Cardiac muscle cell (in vitro differentiated cells and primary cell): Measurements from ENCODE around the gene MUSK. TPM values are rescaled to one million over a fixed set of nuclear protein-coding genes. Genes with fewer than 3 reads are reported as not detected.
A peak's percentile ranks its signal among the peaks of the same experiment; 100 is the strongest.

Experiments used
- DNase-seq, 2 donors: peaks; one replicate each; pipeline versions ENCODE4 v3.0.0 to v3.0.0-alpha.2; 2010 to 2017; ENCODE audit warnings: low read depth in 1 of 2, low spot score in 1 of 2
- H3K27ac ChIP-seq: fragments of 200-600 bp; sonication (generic); 2 replicates; pipeline ENCODE4 v1.5.1; 2016
- H3K27me3 ChIP-seq: fragments of 200-600 bp; sonication (generic); 2 replicates; pipeline ENCODE4 v1.6.0; 2016; ENCODE audit warnings: control low read depth
- H3K36me3 ChIP-seq: fragments of 200-600 bp; sonication (generic); 2 replicates; pipeline ENCODE4 v1.5.1; 2016; ENCODE audit warnings: control low read depth
- H3K4me1 ChIP-seq: fragments of 200-600 bp; sonication (generic); 2 replicates; pipeline ENCODE4 v1.8.1; 2017; ENCODE audit warnings: low read depth, mild to moderate bottlenecking, mixed run types
- H3K4me3 ChIP-seq: fragments of 200-600 bp; sonication (generic); 2 replicates; pipeline ENCODE4 v1.5.1; 2016; ENCODE audit warnings: mild to moderate bottlenecking
- H3K9me3 ChIP-seq: fragments of 200-600 bp; sonication (generic); 2 replicates; pipeline ENCODE4 v1.5.1; 2017; ENCODE audit warnings: low read depth, mild to moderate bottlenecking, control low read depth
- CTCF ChIP-seq: IDR thresholded peaks from 2 replicates; pipeline ENCODE4 v1.5.1; 2012; ENCODE audit warnings: low read depth, mild to moderate bottlenecking, low read length
- polyA plus RNA-seq: library from polyadenylated mRNA; unstranded; fragments of >200 nt; fragmentation: Nextera tagmentation; extraction: Ambion mirVana; gene quantifications from 2 replicates; pipeline ENCODE4 v1.2.1, GENCODE V29; 2016
- total RNA-seq: library from RNA; depleted of rRNA; stranded (reverse); fragments of >200 nt; gene quantifications from 2 replicates; pipeline ENCODE4 v1.2.3, GENCODE V29; 2016

The MUSK gene
- total and polyA plus RNA-seq, 2 experiments from 2014 or later, result not detected

GRCh38 chr9:110767559-110768063 is 99.0 kb downstream of the MUSK start:
- DNase-seq, result peak in 1 of 2 donors; percentile 97

GRCh38 chr9:110768886-110769285 is 100.3 kb downstream of the MUSK start:
- TF ChIP-seq CTCF, result no peak
- Histone ChIP-seq H3K4me1 (peaks cover 5% of the 10 kb centered on the region), H3K36me3 (no peaks in the 10 kb centered on the region), H3K9me3 (no peaks in the 10 kb centered on the region), H3K27ac (no peak overlapping the region), H3K27me3 (no peaks in the 10 kb centered on the region), H3K4me3 (no peak overlapping the region)
- no peak for DNase-seq

More at GRCh38 chr9:110767559-110768063, 99.0 kb downstream of the MUSK start:
- TF ChIP-seq CTCF, result no peak
- Histone ChIP-seq H3K4me1 (peaks cover 18% of the 10 kb centered on the region), H3K27ac (no peak overlapping the region), H3K4me3 (no peak overlapping the region), H3K36me3 (no peaks in the 10 kb centered on the region), H3K27me3 (no peaks in the 10 kb centered on the region), H3K9me3 (no peaks in the 10 kb centered on the region)

GRCh38 chr9:110769667-110770066 is 101.1 kb downstream of the MUSK start:
- Histone ChIP-seq H3K4me3 (no peak overlapping the region), H3K4me1 (no peaks in the 10 kb centered on the region), H3K27ac (no peak overlapping the region), H3K27me3 (no peaks in the 10 kb centered on the region), H3K9me3 (no peaks in the 10 kb centered on the region), H3K36me3 (no peaks in the 10 kb centered on the region)
- TF ChIP-seq CTCF, result no peak
- peak in 1 of 2 donors; percentile 66 for DNase-seq

GRCh38 chr9:110775724-110776123 is 107.1 kb downstream of the MUSK start:
- no peak for DNase-seq
- H3K36me3 ChIP-seq, result no peaks in the 10 kb centered on the region
- no peak overlapping the region for H3K4me3 ChIP-seq
- H3K9me3 ChIP-seq, result no peaks in the 10 kb centered on the region
- TF ChIP-seq CTCF, result no peak
- no peaks in the 10 kb centered on the region for H3K4me1 ChIP-seq
- H3K27me3 ChIP-seq, result no peaks in the 10 kb centered on the region
- no peak overlapping the region for H3K27ac ChIP-seq

GRCh38 chr9:110776221-110776620 is 107.6 kb downstream of the MUSK start:
- no peak for DNase-seq
- H3K27ac ChIP-seq, result no peak overlapping the region
- TF ChIP-seq CTCF, result no peak
- no peaks in the 10 kb centered on the region for H3K27me3 ChIP-seq
- H3K36me3 ChIP-seq, result no peaks in the 10 kb centered on the region
- no peak overlapping the region for H3K4me3 ChIP-seq
- no peaks in the 10 kb centered on the region for H3K9me3 ChIP-seq
- no peaks in the 10 kb centered on the region for H3K4me1 ChIP-seq
